SU-DHL-6 (cell line): ENCODE measurements around the gene DBI.

ENCODE experiments used
- EZH2phosphoT487 ChIP-seq: fragments of 200-600 bp; sonication (generic), shearing (Covaris generic); conservative IDR thresholded peaks from 2 replicates; pipeline ENCODE4 v1.6.1; 2018; ENCODE audit warnings: mild to moderate bottlenecking, antibody characterized with exemption, low read length, moderate library complexity, mixed read lengths
- TF ChIP-seq, protein P1 (sequence below): fragments of 200-600 bp; sonication (generic); IDR thresholded peaks from one replicate; pipeline ENCODE4 v1.5.1; 2017; ENCODE audit warnings: antibody characterized with exemption, mild to moderate bottlenecking, low read length, moderate library complexity; ENCODE audit not compliant: insufficient read depth, poor library complexity, severe bottlenecking

GRCh38 chr2:119319593-119319992 is 47.2 kb upstream of the DBI start:
- TF ChIP-seq, protein P1, sequence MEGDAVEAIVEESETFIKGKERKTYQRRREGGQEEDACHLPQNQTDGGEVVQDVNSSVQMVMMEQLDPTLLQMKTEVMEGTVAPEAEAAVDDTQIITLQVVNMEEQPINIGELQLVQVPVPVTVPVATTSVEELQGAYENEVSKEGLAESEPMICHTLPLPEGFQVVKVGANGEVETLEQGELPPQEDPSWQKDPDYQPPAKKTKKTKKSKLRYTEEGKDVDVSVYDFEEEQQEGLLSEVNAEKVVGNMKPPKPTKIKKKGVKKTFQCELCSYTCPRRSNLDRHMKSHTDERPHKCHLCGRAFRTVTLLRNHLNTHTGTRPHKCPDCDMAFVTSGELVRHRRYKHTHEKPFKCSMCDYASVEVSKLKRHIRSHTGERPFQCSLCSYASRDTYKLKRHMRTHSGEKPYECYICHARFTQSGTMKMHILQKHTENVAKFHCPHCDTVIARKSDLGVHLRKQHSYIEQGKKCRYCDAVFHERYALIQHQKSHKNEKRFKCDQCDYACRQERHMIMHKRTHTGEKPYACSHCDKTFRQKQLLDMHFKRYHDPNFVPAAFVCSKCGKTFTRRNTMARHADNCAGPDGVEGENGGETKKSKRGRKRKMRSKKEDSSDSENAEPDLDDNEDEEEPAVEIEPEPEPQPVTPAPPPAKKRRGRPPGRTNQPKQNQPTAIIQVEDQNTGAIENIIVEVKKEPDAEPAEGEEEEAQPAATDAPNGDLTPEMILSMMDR: no peak
- TF ChIP-seq EZH2phosphoT487: no peak
